ENCODE measurements around the gene CLCN5.

The CLCN5 gene

DNA sequence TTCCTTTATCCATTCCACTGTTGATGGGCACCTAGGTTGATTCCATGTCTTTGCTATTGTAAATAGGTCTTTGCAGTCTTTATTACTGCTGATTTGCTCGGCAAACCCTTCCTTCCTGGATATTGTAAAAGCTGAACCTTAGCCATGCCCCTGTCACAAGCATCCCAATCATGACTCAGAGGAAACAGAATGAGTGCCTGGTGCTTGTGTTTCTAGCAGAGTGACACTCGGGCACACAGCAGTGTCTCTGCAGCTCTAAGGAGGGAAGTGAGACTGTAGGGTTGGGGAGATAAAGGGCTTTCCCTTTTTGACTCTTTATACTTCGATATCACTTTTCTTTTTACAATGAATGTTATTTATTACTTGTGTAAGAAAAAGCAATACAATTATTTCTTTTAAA lies 195.1 kb downstream of the CLCN5 start:
- Histone ChIP-seq H3K4me3 (ENCODE audit: low read depth, low read length) (no peak overlapping the region), H3K4me1 (ENCODE audit: control insufficient read depth, insufficient read depth, low read length) (no peaks in the 10 kb centered on the region), H3K9me3 (ENCODE audit: control insufficient read depth, insufficient read depth, low read depth, low read length) (no peaks in the 10 kb centered on the region), H3K36me3 (ENCODE audit: control insufficient read depth in 2 of 2, insufficient read depth in 1 of 2, low read length in 2 of 2) (no peaks in the 10 kb centered on the region), H3K27ac (ENCODE audit: extremely low read depth, low read depth, low read length) (no peak overlapping the region)
- POLR2A ChIA-PET = no interaction called here
- CTCF ChIA-PET = interaction anchor here (0.6 to 1.2 kb wide), 2 partner anchors 17 to 356 kb away, joined by 3 read pairs; no protein-coding TSS in a partner anchor
- TF ChIP-seq TRIM28 (IDR thresholded peaks at IDR 0.05; ENCODE audit: borderline replicate concordance, low read length) (no peak), ZBTB7A (tag by site-specific recombination; IDR thresholded peaks at IDR 0.05; ENCODE audit: low read depth) (no peak), ZNF664 (tag by site-specific recombination; IDR thresholded peaks at IDR 0.05) (no peak), MEIS1 (CRISPR knock-in tag; IDR thresholded peaks at IDR 0.05; ENCODE audit: borderline replicate concordance) (no peak), ZNF366 (tag by site-specific recombination; conservative IDR thresholded peaks at IDR 0.05) (no peak), ZNF155 (tag by site-specific recombination; IDR thresholded peaks at IDR 0.05) (no peak), KLF7 (tag by site-specific recombination; IDR thresholded peaks at IDR 0.05; ENCODE audit: borderline replicate concordance) (no peak), ZNF621 (tag by site-specific recombination; IDR thresholded peaks at IDR 0.05) (no peak), ZNF341 (tag by site-specific recombination; IDR thresholded peaks at IDR 0.05; ENCODE audit: low read depth) (no peak), ZXDB (tag by site-specific recombination; IDR thresholded peaks at IDR 0.05) (no peak)
- TF ChIP-seq, protein P1, sequence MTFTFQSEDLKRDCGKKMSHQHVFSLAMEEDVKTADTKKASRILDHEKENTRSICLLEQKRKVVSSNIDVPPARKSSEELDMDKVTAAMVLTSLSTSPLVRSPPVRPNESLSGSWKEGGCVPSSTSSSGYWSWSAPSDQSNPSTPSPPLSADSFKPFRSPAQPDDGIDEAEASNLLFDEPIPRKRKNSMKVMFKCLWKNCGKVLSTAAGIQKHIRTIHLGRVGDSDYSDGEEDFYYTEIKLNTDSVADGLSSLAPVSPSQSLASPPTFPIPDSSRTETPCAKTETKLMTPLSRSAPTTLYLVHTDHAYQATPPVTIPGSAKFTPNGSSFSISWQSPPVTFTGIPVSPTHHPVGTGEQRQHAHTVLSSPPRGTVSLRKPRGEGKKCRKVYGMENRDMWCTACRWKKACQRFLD (tag by site-specific recombination; IDR thresholded peaks at IDR 0.05) = no peak
- TF ChIP-seq, protein P2, sequence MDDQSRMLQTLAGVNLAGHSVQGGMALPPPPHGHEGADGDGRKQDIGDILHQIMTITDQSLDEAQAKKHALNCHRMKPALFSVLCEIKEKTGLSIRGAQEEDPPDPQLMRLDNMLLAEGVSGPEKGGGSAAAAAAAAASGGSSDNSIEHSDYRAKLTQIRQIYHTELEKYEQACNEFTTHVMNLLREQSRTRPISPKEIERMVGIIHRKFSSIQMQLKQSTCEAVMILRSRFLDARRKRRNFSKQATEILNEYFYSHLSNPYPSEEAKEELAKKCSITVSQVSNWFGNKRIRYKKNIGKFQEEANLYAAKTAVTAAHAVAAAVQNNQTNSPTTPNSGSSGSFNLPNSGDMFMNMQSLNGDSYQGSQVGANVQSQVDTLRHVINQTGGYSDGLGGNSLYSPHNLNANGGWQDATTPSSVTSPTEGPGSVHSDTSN (CRISPR knock-in tag; IDR thresholded peaks at IDR 0.05) = no peak
- TF ChIP-seq, protein P3, sequence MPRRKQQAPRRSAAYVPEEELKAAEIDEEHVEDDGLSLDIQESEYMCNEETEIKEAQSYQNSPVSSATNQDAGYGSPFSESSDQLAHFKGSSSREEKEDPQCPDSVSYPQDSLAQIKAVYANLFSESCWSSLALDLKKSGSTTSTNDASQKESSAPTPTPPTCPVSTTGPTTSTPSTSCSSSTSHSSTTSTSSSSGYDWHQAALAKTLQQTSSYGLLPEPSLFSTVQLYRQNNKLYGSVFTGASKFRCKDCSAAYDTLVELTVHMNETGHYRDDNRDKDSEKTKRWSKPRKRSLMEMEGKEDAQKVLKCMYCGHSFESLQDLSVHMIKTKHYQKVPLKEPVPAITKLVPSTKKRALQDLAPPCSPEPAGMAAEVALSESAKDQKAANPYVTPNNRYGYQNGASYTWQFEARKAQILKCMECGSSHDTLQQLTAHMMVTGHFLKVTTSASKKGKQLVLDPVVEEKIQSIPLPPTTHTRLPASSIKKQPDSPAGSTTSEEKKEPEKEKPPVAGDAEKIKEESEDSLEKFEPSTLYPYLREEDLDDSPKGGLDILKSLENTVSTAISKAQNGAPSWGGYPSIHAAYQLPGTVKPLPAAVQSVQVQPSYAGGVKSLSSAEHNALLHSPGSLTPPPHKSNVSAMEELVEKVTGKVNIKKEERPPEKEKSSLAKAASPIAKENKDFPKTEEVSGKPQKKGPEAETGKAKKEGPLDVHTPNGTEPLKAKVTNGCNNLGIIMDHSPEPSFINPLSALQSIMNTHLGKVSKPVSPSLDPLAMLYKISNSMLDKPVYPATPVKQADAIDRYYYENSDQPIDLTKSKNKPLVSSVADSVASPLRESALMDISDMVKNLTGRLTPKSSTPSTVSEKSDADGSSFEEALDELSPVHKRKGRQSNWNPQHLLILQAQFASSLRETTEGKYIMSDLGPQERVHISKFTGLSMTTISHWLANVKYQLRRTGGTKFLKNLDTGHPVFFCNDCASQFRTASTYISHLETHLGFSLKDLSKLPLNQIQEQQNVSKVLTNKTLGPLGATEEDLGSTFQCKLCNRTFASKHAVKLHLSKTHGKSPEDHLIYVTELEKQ (tag by site-specific recombination; IDR thresholded peaks at IDR 0.05; ENCODE audit: borderline replicate concordance) = no peak
- TF ChIP-seq, protein P4, sequence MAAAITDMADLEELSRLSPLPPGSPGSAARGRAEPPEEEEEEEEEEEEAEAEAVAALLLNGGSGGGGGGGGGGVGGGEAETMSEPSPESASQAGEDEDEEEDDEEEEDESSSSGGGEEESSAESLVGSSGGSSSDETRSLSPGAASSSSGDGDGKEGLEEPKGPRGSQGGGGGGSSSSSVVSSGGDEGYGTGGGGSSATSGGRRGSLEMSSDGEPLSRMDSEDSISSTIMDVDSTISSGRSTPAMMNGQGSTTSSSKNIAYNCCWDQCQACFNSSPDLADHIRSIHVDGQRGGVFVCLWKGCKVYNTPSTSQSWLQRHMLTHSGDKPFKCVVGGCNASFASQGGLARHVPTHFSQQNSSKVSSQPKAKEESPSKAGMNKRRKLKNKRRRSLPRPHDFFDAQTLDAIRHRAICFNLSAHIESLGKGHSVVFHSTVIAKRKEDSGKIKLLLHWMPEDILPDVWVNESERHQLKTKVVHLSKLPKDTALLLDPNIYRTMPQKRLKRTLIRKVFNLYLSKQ (tag by site-specific recombination; IDR thresholded peaks at IDR 0.05; ENCODE audit: borderline replicate concordance) = no peak
- TF ChIP-seq, protein P5, sequence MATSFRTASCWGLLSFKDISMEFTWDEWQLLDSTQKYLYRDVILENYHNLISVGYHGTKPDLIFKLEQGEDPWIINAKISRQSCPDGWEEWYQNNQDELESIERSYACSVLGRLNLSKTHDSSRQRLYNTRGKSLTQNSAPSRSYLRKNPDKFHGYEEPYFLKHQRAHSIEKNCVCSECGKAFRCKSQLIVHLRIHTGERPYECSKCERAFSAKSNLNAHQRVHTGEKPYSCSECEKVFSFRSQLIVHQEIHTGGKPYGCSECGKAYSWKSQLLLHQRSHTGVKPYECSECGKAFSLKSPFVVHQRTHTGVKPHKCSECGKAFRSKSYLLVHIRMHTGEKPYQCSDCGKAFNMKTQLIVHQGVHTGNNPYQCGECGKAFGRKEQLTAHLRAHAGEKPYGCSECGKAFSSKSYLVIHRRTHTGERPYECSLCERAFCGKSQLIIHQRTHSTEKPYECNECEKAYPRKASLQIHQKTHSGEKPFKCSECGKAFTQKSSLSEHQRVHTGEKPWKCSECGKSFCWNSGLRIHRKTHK (tag by site-specific recombination; IDR thresholded peaks at IDR 0.05) = no peak

DNA sequence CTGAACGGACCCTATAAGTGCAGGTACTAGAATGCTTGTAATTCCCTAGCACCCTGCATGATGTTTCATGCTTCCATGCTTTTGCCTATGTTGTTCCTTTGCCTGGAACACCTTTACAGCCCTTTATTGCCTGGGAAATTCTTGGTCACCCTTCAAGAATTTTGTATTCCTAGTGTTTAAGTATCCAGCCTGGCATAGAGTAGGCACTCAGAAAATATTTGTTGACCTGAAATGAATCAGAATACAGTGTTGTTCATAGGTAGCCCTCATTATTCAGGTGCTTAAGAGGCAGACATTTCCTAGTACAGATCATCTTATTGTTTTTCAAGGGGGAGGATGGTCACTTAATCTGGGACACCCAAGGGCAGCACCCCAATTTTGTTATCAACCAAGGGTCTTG lies 203.1 kb downstream of the CLCN5 start:
- CTCF ChIA-PET = no interaction called here
- Histone ChIP-seq H3K4me3 (ENCODE audit: low read depth, low read length) (no peak overlapping the region), H3K4me1 (ENCODE audit: control insufficient read depth, insufficient read depth, low read length) (no peaks in the 10 kb centered on the region), H3K36me3 (ENCODE audit: control insufficient read depth in 2 of 2, insufficient read depth in 1 of 2, low read length in 2 of 2) (no peaks in the 10 kb centered on the region), H3K27ac (ENCODE audit: extremely low read depth, low read depth, low read length) (no peak overlapping the region), H3K9me3 (ENCODE audit: control insufficient read depth, insufficient read depth, low read depth, low read length) (no peaks in the 10 kb centered on the region)
- POLR2A ChIA-PET = no interaction called here
- TF ChIP-seq ZNF548 (tag by site-specific recombination; IDR thresholded peaks at IDR 0.05) (no peak), KLF10 (tag by site-specific recombination; IDR thresholded peaks at IDR 0.05) (no peak)
